Brain microvascular endothelial cell (primary cell): Measurements from ENCODE around the gene LCORL.

Experiments
- DNase-seq: peaks from one replicate; pipeline ENCODE4 v3.0.0-alpha.2; 2020
- H3K27ac ChIP-seq: fragments of 250-450 bp; sonication (Bioruptor Pico); 2 replicates; pipeline ENCODE4 v1.5.1; 2020; ENCODE audit warnings: mild to moderate bottlenecking, moderate library complexity
- H3K27me3 ChIP-seq: fragments of 250-450 bp; sonication (Bioruptor Pico); replicated peaks from 2 replicates; pipeline ENCODE4 v1.5.1; 2020; ENCODE audit warnings: mild to moderate bottlenecking
- H3K36me3 ChIP-seq: fragments of 250-450 bp; sonication (Bioruptor Pico); replicated peaks from 2 replicates; pipeline ENCODE4 v1.5.1; 2020; ENCODE audit warnings: mild to moderate bottlenecking
- H3K4me3 ChIP-seq: 2 replicates; pipeline ENCODE4 v1.5.1; 2011; ENCODE audit warnings: low read depth, mild to moderate bottlenecking, control low read depth, low read length, moderate library complexity
- CTCF ChIP-seq: IDR thresholded peaks from 2 replicates; pipeline ENCODE4 v1.5.1; 2011; ENCODE audit warnings: low read depth, mild to moderate bottlenecking, moderate library complexity, low read length, control low read depth, inconsistent platforms; ENCODE audit errors: missing control alignments
- in situ Hi-C: cut with HindIII; loops from 2 replicates; pipeline ENCODE4 v1.10.0; 2017; ENCODE audit warnings: low sequenced_read_pairs, low pct_ligation_motif_present

LCORL gene

GRCh38 chr4:17805580-17806155 lies 215.9 kb downstream of the LCORL start:
- Histone ChIP-seq H3K27me3 (no peaks in the 10 kb centered on the region), H3K4me3 (no peak overlapping the region), H3K36me3 (peaks cover 15% of the 10 kb centered on the region), H3K27ac (no peak overlapping the region)
- no peak for TF ChIP-seq CTCF
- no peak for DNase-seq
- in situ Hi-C loops = no loop called here

GRCh38 chr4:17797808-17798207 lies 223.7 kb downstream of the LCORL start:
- in situ Hi-C loops = no loop called here
- no peak for DNase-seq

GRCh38 chr4:17794730-17795129 lies 226.8 kb downstream of the LCORL start:
- Histone ChIP-seq H3K4me3 (no peak overlapping the region), H3K27me3 (no peaks in the 10 kb centered on the region), H3K36me3 (peaks cover 3% of the 10 kb centered on the region), H3K27ac (no peak overlapping the region)
- no peak for TF ChIP-seq CTCF
- in situ Hi-C loops = no loop called here
- DNase-seq = no peak

More at GRCh38 chr4:17797808-17798207, 223.7 kb downstream of the LCORL start:
- Histone ChIP-seq H3K27me3 (no peaks in the 10 kb centered on the region), H3K4me3 (no peak overlapping the region), H3K36me3 (peaks cover 4% of the 10 kb centered on the region), H3K27ac (no peak overlapping the region)
- no peak for TF ChIP-seq CTCF
